Parietal lobe (tissue), 2 donors: ENCODE measurements around the gene ADIRF. TPM values are rescaled to one million over a fixed set of nuclear protein-coding genes. Genes with fewer than 3 reads are reported as not detected.

Experiments
- small RNA-seq: library from RNA; depleted of rRNA; stranded (forward); fragments of <200 nt; gene quantifications from one replicate; pipeline ENCODE3, GENCODE V24; 2014; ENCODE audit warnings: low replicate concordance
- total RNA-seq: library from RNA; depleted of rRNA; stranded (reverse); fragments of >200 nt; gene quantifications from one replicate; pipeline ENCODE4 v1.2.3, GENCODE V29; 2014

Gene ADIRF
- total RNA-seq, result not detected

DNA sequence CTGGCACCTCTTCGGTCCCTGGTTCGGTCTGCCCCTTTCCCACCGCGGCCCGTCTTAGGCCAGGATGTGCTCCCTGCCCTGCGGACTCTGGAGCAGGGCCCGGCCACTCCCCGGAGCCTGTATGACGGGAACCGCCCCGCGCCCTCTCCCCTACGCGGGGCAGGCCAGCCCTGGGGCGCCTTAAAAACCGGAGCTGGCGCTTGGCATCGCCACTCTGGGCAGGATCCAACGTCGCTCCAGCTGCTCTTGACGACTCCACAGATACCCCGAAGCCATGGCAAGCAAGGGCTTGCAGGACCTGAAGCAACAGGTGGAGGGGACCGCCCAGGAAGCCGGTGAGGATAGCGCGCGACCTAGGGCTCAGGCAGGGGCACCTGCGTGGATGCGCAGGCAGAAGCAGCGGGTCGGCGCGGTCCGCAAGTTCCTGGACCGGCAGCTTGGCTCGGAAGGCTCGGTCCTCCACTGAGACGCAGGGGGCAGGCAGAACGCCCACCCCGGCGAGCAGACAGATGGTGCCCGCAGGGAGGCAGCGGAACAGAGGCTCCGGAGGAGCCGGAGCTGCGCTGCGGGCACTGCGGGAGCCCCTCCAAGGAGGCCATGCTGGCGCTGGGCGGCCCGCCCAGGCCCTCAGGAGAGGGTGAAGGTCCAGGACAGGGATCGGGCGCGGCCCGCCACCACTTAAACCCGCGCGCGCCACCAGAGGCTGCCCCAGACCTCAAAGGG is at the start of gene ADIRF:
Gene ADIRF (plus strand): TSS at position 212 of the 723 bp plus-strand sequence. CDS start 63 bp downstream, at position 275.

DNA sequence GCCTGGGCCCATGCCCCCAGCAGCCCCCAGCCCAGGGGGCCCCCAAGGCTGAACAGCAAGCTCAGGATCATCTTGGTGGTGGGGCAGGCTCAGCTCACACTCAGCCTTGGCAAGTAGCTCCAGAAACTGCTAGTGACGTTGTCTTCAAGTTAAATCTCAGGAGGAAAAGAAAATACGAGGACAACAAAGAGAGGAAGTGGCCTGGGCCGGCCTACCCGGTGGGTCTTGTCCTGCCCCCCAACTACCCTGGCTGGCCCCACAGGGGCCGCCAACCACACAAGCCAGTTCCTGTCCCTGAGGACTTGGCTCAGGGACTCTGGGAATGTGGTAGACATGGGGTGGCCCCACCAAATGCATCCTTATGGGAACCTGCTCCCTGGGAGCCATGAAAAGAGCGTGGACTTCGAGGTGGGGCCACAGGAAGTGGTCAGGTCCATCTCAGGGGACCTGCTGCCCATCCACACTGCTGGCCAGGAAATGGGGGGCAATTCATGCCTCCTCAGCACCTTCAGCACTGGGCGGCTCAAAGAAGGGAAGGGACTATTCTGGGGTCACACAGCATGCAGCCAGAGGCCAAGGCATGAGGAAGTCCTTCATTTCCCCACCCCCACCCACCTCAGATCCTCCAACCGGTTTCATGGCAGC is 10.7 kb upstream of the ADIRF start, which contains the start of gene MMRN2:
Gene MMRN2 (minus strand): TSS at position 145 of the 645 bp plus-strand sequence. CDS start 74 bp downstream, at position 71.

DNA sequence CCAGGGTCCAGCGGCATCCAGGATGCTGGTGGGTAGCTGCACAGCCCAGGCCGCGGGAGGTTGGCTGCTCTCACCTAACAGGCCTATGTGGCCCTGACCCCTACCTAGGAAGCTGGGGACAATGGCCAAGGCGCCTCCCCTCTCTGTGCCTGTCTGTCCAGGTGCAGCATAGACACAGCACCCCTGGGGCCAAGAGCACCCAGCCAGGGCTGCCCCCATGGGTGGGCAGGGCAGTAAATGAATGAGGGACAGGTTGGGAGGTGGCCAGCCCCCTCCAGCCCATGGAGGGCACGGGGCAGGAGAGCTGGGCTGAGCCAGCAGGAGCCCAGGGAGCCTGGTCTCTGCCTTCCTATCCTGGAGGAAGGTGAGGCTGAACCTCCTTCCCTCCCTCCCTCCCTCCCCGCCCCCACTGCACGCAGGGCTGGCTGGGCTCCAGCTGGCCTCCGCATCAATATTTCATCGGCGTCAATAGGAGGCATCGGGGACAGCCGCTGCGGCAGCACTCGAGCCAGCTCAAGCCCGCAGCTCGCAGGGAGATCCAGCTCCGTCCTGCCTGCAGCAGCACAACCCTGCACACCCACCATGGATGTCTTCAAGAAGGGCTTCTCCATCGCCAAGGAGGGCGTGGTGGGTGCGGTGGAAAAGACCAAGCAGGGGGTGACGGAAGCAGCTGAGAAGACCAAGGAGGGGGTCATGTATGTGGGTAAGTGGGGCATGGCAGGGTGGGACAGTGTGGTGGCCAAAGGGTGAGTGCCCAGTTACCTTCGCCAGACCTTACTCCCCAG is 10.0 kb upstream of the ADIRF start, which contains the start of gene SNCG:
Gene SNCG (plus strand): TSS at position 484 of the 785 bp plus-strand sequence. CDS start 99 bp downstream, at position 583.

DNA sequence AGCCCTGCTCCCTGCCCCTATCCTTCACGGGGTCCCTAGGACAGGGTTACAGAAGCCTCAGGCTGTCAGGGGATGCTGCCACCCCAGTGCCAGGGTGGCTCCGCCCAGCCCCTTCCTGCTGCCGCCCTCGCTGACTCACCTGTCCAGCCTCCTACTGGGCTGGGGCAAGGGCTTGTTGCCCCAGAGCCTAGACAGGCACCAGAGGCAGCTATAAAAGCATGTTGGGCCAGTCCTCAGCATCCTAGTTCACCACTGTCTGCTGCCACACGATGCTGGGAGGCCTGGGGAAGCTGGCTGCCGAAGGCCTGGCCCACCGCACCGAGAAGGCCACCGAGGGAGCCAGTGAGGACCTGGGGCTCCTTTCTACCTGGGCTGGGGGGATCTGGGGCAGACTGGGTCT is 51.8 kb downstream of the ADIRF start, which contains the start of gene FAM25A:
Gene FAM25A (plus strand): TSS at position 239 of the 400 bp plus-strand sequence. CDS start 31 bp downstream, at position 270.

Small RNA genes within 50 kb of the gene (small RNA-seq; reads per million reads assigned to genes)
- gene BMS1P3 (not detected), gene FAM25A (not detected)

Other genes with a start within 250 kb of the ADIRF start
- 50.1 TPM for gene BMPR1A, start 211.9 kb upstream of the ADIRF start, total RNA-seq
- gene MMRN2, start 10.9 kb upstream of the ADIRF start, total RNA-seq, result 5.9 TPM
- gene SNCG, start 9.9 kb upstream of the ADIRF start, total RNA-seq, result 2.8 TPM
- gene FAM25A, start 51.8 kb downstream of the ADIRF start, total RNA-seq, result not detected
- gene GLUD1, start 126.4 kb downstream of the ADIRF start, total RNA-seq, result 162 TPM
- gene SHLD2, start 126.7 kb downstream of the ADIRF start, total RNA-seq, result 26.9 TPM